Mesenchymal stem cell (in vitro differentiated cells and primary cell): Measurements from ENCODE around the gene SH3D19.

Experiments
- DNase-seq: peaks from one replicate; pipeline ENCODE4 v3.0.0-alpha.2; 2013
- H2AFZ ChIP-seq: one replicate; pipeline ENCODE4 v1.6.1; 2013; ENCODE audit warnings: low read depth, mild to moderate bottlenecking, control low read depth, inconsistent platforms, low read length, moderate library complexity
- H2AK5ac ChIP-seq: 2 replicates; pipeline ENCODE4 v1.6.1; 2013; ENCODE audit warnings: low read length, moderate library complexity, mild to moderate bottlenecking, inconsistent platforms; ENCODE audit not compliant: severe bottlenecking
- H2BK120ac ChIP-seq: one replicate; pipeline ENCODE4 v1.6.1; 2013; ENCODE audit warnings: low read depth, mild to moderate bottlenecking, inconsistent platforms, low read length, moderate library complexity
- H2BK12ac ChIP-seq, 2 experiments: one replicate each; pipeline ENCODE4 v1.6.1; 2013; ENCODE audit warnings: inconsistent platforms in 2 of 2, low read length in 2 of 2, mild to moderate bottlenecking in 2 of 2, moderate library complexity in 2 of 2, control low read depth in 1 of 2
- H2BK15ac ChIP-seq: one replicate; pipeline ENCODE4 v1.6.1; 2013; ENCODE audit warnings: mild to moderate bottlenecking, low read depth, inconsistent platforms; ENCODE audit not compliant: poor library complexity, severe bottlenecking
- H2BK5ac ChIP-seq: 2 replicates; pipeline ENCODE4 v1.6.1; 2013; ENCODE audit warnings: low read depth, mild to moderate bottlenecking, low read length, control low read depth, inconsistent platforms; ENCODE audit not compliant: poor library complexity, severe bottlenecking
- H3K14ac ChIP-seq, 2 experiments: one replicate each; pipeline ENCODE4 v1.6.1; 2013; ENCODE audit warnings: inconsistent platforms in 2 of 2, low read length in 2 of 2, control low read depth in 1 of 2, mild to moderate bottlenecking in 1 of 2, moderate library complexity in 1 of 2
- H3K18ac ChIP-seq, 2 experiments: one replicate each; pipeline ENCODE4 v1.6.1; 2013; ENCODE audit warnings: inconsistent platforms in 2 of 2, low read length in 2 of 2, control low read depth in 1 of 2, low read depth in 1 of 2, mild to moderate bottlenecking in 1 of 2
- H3K23ac ChIP-seq, 2 experiments: one replicate each; pipeline ENCODE4 v1.6.1; 2013; ENCODE audit warnings: inconsistent platforms in 2 of 2, low read length in 2 of 2, mild to moderate bottlenecking in 2 of 2, moderate library complexity in 2 of 2, control low read depth in 1 of 2
- H3K27ac ChIP-seq: 2 replicates; pipeline ENCODE4 v1.5.1; 2013; ENCODE audit warnings: mild to moderate bottlenecking, moderate library complexity, low read length, control low read depth, inconsistent platforms; ENCODE audit not compliant: poor library complexity, severe bottlenecking
- H3K27me3 ChIP-seq, 2 experiments: 2 replicates each; pipeline versions ENCODE4 v1.6.1 to v1.7.0; 2013; ENCODE audit warnings: low read length in 2 of 2, mild to moderate bottlenecking in 2 of 2, moderate library complexity in 2 of 2, control low read depth in 1 of 2, inconsistent platforms in 1 of 2; ENCODE audit not compliant: control insufficient read depth in 1 of 2, insufficient read depth in 1 of 2
- H3K36me3 ChIP-seq, 2 experiments: 2 replicates each; pipeline versions ENCODE4 v1.6.1 to v1.7.0; 2013; ENCODE audit warnings: low read length in 2 of 2, control low read depth in 1 of 2, inconsistent platforms in 1 of 2, low read depth in 1 of 2, mild to moderate bottlenecking in 1 of 2; ENCODE audit not compliant: insufficient read depth in 2 of 2, control insufficient read depth in 1 of 2
- H3K4ac ChIP-seq, 2 experiments: one replicate each; pipeline ENCODE4 v1.6.1; 2013; ENCODE audit warnings: inconsistent platforms in 2 of 2, low read length in 2 of 2, mild to moderate bottlenecking in 2 of 2, moderate library complexity in 2 of 2, control low read depth in 1 of 2, low read depth in 1 of 2
- H3K4me1 ChIP-seq: 2 replicates; pipeline ENCODE4 v1.6.1; 2013; ENCODE audit warnings: low read depth, low read length, control low read depth; ENCODE audit not compliant: control insufficient read depth, insufficient read depth
- H3K4me2 ChIP-seq: 2 replicates; pipeline ENCODE4 v1.6.1; 2013; ENCODE audit warnings: low read length, mild to moderate bottlenecking, inconsistent platforms; ENCODE audit not compliant: poor library complexity, severe bottlenecking
- H3K4me3 ChIP-seq, 2 experiments: 2 replicates each; pipeline versions ENCODE4 v1.5.1 to v1.7.0; 2013; ENCODE audit warnings: low read length in 2 of 2, mild to moderate bottlenecking in 2 of 2, control low read depth in 1 of 2, low read depth in 1 of 2; ENCODE audit not compliant: insufficient read depth in 1 of 2
- H3K79me1 ChIP-seq: replicated peaks from 2 replicates; pipeline ENCODE4 v1.6.1; 2013; ENCODE audit warnings: mild to moderate bottlenecking, control low read depth, low read length, inconsistent platforms; ENCODE audit not compliant: poor library complexity, severe bottlenecking
- H3K9ac ChIP-seq: 2 replicates; pipeline ENCODE4 v1.7.0; 2013; ENCODE audit warnings: mild to moderate bottlenecking, low read length, moderate library complexity
- H3K9me3 ChIP-seq: 2 replicates; pipeline ENCODE4 v1.7.0; 2013; ENCODE audit warnings: mild to moderate bottlenecking, low read length; ENCODE audit not compliant: control insufficient read depth
- H4K8ac ChIP-seq: one replicate; pipeline ENCODE4 v1.6.1; 2013; ENCODE audit warnings: inconsistent platforms, mild to moderate bottlenecking, low read length, moderate library complexity
- H4K91ac ChIP-seq: one replicate; pipeline ENCODE4 v1.6.1; 2013; ENCODE audit warnings: mild to moderate bottlenecking, low read length, inconsistent platforms
- WGBS: methylation state at CpG from one replicate; pipeline ENCODE4 v1.1.7; 2013; ENCODE audit warnings: mixed read lengths; 5-methylcytosine and 5-hydroxymethylcytosine counted together

SH3D19 gene

GRCh38 chr4:151263455-151263854 lies 62.0 kb downstream of the SH3D19 start:
- no peak overlapping the region for H4K91ac ChIP-seq
- no peak overlapping the region for H2AK5ac ChIP-seq
- H2BK12ac ChIP-seq = no peak overlapping the region
- no peak overlapping the region for H3K23ac ChIP-seq
- no peak overlapping the region for H3K4me2 ChIP-seq
- no peak overlapping the region for H3K14ac ChIP-seq
- H3K36me3 ChIP-seq = no peaks in the 10 kb centered on the region
- no peak overlapping the region for H4K8ac ChIP-seq
- H2BK15ac ChIP-seq = no peak overlapping the region
- no peak overlapping the region for H3K4me3 ChIP-seq
- no peak overlapping the region for H3K27ac ChIP-seq
- H3K9ac ChIP-seq = no peak overlapping the region
- no peaks in the 10 kb centered on the region for H3K27me3 ChIP-seq
- no peak for DNase-seq
- no peak overlapping the region for H3K4ac ChIP-seq
- peaks cover 21% of the 10 kb centered on the region for H3K79me1 ChIP-seq
- WGBS = 94% methylated on average over 2 of the region's 2 CpGs
- H2BK120ac ChIP-seq = no peak overlapping the region
- no peaks in the 10 kb centered on the region for H3K9me3 ChIP-seq
- no peak overlapping the region for H2BK5ac ChIP-seq
- no peak overlapping the region for H2AFZ ChIP-seq
- no peak overlapping the region for H3K18ac ChIP-seq
- peaks cover 1% of the 10 kb centered on the region for H3K4me1 ChIP-seq

GRCh38 chr4:151260526-151260925 lies 64.9 kb downstream of the SH3D19 start:
- H3K23ac ChIP-seq = no peak overlapping the region
- H3K18ac ChIP-seq = no peak overlapping the region
- H3K9ac ChIP-seq = no peak overlapping the region
- no peak overlapping the region for H3K4ac ChIP-seq
- no peak overlapping the region for H2AFZ ChIP-seq
- DNase-seq = no peak
- H2BK120ac ChIP-seq = no peak overlapping the region
- no peak overlapping the region for H2AK5ac ChIP-seq
- H4K8ac ChIP-seq = no peak overlapping the region
- no peaks in the 10 kb centered on the region for H3K27me3 ChIP-seq
- H2BK15ac ChIP-seq = no peak overlapping the region
- 97% methylated on average over 2 of the region's 2 CpGs for WGBS
- no peak overlapping the region for H3K14ac ChIP-seq
- H3K9me3 ChIP-seq = no peaks in the 10 kb centered on the region
- no peak overlapping the region for H4K91ac ChIP-seq
- no peak overlapping the region for H2BK12ac ChIP-seq
- H3K27ac ChIP-seq = no peak overlapping the region
- no peak overlapping the region for H3K4me3 ChIP-seq
- H3K4me2 ChIP-seq = no peak overlapping the region
- H2BK5ac ChIP-seq = no peak overlapping the region
- no peaks in the 10 kb centered on the region for H3K36me3 ChIP-seq
- H3K79me1 ChIP-seq = peaks cover 18% of the 10 kb centered on the region
- H3K4me1 ChIP-seq = no peaks in the 10 kb centered on the region

GRCh38 chr4:151259752-151260151 lies 65.7 kb downstream of the SH3D19 start:
- peaks cover 18% of the 10 kb centered on the region for H3K79me1 ChIP-seq
- H3K9me3 ChIP-seq = no peaks in the 10 kb centered on the region
- H3K4me1 ChIP-seq = no peaks in the 10 kb centered on the region
- no peak overlapping the region for H2BK15ac ChIP-seq
- no peak overlapping the region for H2BK12ac ChIP-seq
- no peak overlapping the region for H3K14ac ChIP-seq
- H2AK5ac ChIP-seq = no peak overlapping the region
- no peak overlapping the region for H3K4ac ChIP-seq
- no peak overlapping the region for H3K4me2 ChIP-seq
- H3K27me3 ChIP-seq = no peaks in the 10 kb centered on the region
- H2BK120ac ChIP-seq = no peak overlapping the region
- no peak overlapping the region for H4K91ac ChIP-seq
- H3K23ac ChIP-seq = no peak overlapping the region
- DNase-seq = no peak
- H2BK5ac ChIP-seq = no peak overlapping the region
- 93% methylated on average over 1 of the region's 1 CpG for WGBS
- H4K8ac ChIP-seq = no peak overlapping the region
- H3K4me3 ChIP-seq = no peak overlapping the region
- H3K27ac ChIP-seq = no peak overlapping the region
- H3K9ac ChIP-seq = no peak overlapping the region
- no peak overlapping the region for H3K18ac ChIP-seq
- H2AFZ ChIP-seq = no peak overlapping the region
- no peaks in the 10 kb centered on the region for H3K36me3 ChIP-seq

DNA sequence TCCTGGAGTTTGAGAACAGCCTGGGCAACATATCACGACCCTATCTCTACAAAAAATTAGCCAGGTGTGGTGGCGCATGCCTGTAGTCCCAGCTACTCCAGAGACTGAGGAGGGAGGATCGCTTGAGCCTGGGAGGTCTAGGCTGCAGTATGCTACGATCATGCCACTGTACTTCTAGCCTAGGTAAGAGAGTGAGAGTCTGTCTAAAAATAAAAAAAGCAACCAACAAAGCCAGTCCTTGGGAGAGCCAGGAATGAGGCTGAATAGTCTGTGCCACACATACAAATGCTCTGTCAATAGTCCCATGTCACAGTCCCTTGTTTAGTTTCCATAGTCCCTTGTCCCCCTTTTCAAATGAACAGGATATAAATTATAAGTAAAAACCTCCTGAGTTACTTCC lies 67.7 kb downstream of the SH3D19 start:
- H2BK5ac ChIP-seq = no peak overlapping the region
- H2BK12ac ChIP-seq = no peak overlapping the region
- H3K27me3 ChIP-seq = no peaks in the 10 kb centered on the region
- H3K36me3 ChIP-seq = no peaks in the 10 kb centered on the region
- no peak overlapping the region for H3K4me3 ChIP-seq
- no peak overlapping the region for H4K8ac ChIP-seq
- H3K4me1 ChIP-seq = no peaks in the 10 kb centered on the region
- no peak overlapping the region for H3K14ac ChIP-seq
- no peak overlapping the region for H4K91ac ChIP-seq
- no peak overlapping the region for H3K4me2 ChIP-seq
- no peak for DNase-seq
- no peak overlapping the region for H3K9ac ChIP-seq
- H3K4ac ChIP-seq = no peak overlapping the region
- H3K9me3 ChIP-seq = no peaks in the 10 kb centered on the region
- H3K79me1 ChIP-seq = peaks cover 23% of the 10 kb centered on the region
- no peak overlapping the region for H2AK5ac ChIP-seq
- 98% methylated on average over 4 of the region's 4 CpGs for WGBS
- H2BK15ac ChIP-seq = no peak overlapping the region
- no peak overlapping the region for H3K23ac ChIP-seq
- no peak overlapping the region for H3K27ac ChIP-seq
- H2AFZ ChIP-seq = no peak overlapping the region
- no peak overlapping the region for H3K18ac ChIP-seq
- no peak overlapping the region for H2BK120ac ChIP-seq
